Measurements from ENCODE around the gene PNMA8B.

Gene PNMA8B

DNA sequence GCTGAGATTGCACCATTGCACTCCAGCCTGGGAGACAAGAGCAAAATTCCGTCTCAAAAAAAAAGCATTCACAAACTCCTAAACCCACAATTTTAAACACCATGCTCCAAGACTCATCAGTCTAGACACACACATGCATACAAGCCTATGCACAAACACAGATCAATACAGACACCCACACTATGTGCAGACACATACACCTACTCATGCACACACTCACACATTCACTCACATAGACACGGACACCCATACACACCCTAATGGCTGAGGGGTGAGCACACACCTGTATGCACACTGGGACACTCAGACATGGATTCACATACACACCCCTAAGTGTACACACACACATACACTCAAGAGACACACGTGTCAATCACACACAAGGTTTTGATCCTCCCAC, 9.3 kb downstream of the PNMA8B start:
- H3K27me3 Mint-ChIP-seq (ENCODE audit: low read depth) = peaks cover 42% of the 10 kb centered on the region
- H3K27ac Mint-ChIP-seq = peak overlapping the region; percentile 20 to 79 (median 60)
- H3K4me1 Mint-ChIP-seq = peaks cover 60% of the 10 kb centered on the region
- no peaks in the 10 kb centered on the region for H3K9me3 Mint-ChIP-seq
- TF ChIP-seq, protein P1, sequence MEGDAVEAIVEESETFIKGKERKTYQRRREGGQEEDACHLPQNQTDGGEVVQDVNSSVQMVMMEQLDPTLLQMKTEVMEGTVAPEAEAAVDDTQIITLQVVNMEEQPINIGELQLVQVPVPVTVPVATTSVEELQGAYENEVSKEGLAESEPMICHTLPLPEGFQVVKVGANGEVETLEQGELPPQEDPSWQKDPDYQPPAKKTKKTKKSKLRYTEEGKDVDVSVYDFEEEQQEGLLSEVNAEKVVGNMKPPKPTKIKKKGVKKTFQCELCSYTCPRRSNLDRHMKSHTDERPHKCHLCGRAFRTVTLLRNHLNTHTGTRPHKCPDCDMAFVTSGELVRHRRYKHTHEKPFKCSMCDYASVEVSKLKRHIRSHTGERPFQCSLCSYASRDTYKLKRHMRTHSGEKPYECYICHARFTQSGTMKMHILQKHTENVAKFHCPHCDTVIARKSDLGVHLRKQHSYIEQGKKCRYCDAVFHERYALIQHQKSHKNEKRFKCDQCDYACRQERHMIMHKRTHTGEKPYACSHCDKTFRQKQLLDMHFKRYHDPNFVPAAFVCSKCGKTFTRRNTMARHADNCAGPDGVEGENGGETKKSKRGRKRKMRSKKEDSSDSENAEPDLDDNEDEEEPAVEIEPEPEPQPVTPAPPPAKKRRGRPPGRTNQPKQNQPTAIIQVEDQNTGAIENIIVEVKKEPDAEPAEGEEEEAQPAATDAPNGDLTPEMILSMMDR (IDR thresholded peaks at IDR 0.05; ENCODE audit: unreplicated experiment in 3 of 3) = no peak
- peaks cover 4% of the 10 kb centered on the region for H3K36me3 Mint-ChIP-seq (ENCODE audit: low read depth)
- peak overlapping the region in 2 of 3 experiments; percentile 38 to 43 for H3K4me3 Mint-ChIP-seq

DNA sequence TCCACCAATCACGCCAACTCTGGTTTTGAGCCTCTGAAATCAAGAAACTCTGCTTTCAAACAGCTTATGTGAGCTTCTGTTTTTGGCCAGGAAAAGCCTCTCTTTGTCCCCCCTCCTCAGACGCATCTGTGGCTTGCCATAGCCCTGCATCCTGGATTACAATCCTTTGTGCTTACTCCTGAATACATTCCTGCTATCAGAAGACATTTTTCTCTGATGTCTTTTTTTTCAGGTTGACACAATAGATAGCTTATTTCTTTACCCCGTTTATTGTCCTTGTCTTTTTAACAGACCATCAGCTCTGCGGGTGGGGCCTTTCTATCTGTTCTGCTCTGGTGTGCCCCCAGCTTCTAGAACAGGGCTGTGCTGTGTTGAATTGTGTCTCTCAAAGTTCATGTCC, 11.0 kb downstream of the PNMA8B start:
- Mint-ChIP-seq H3K36me3 (ENCODE audit: low read depth) (peaks cover 4% of the 10 kb centered on the region), H3K27me3 (ENCODE audit: low read depth) (peaks cover 27% of the 10 kb centered on the region), H3K9me3 (no peaks in the 10 kb centered on the region), H3K27ac (peak overlapping the region; percentile 77 to 100 (median 94)), H3K4me1 (peaks cover 70% of the 10 kb centered on the region), H3K4me3 (peak overlapping the region in 1 of 3 experiments; percentile 19)
- TF ChIP-seq, protein P1 (IDR thresholded peaks at IDR 0.05; ENCODE audit: unreplicated experiment in 3 of 3) = no peak

DNA sequence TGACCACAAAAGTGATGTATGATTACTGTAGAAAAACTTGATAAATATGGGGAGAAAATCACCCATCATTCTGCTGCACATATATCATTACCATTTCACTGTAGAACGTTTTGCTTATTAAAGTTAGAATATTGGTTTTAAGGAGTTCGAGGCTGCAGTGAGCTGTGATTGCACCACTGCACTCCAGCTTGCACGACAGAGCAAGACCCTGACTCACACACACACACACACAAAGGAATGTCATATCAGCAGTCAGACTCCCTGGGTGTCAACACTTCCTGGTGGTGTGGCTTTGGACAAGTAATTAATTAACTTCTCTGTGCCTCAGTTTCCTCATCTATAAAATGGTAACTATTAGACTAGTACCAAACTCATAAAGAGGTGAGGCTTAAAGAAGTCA, 13.0 kb downstream of the PNMA8B start:
- H3K36me3 Mint-ChIP-seq (ENCODE audit: low read depth) = peaks cover 4% of the 10 kb centered on the region
- peak overlapping the region; percentile 99 to 100 (median 100) for H3K27ac Mint-ChIP-seq
- no peaks in the 10 kb centered on the region for H3K9me3 Mint-ChIP-seq
- peaks cover 65% of the 10 kb centered on the region for H3K4me1 Mint-ChIP-seq
- TF ChIP-seq, protein P1 (IDR thresholded peaks at IDR 0.05; ENCODE audit: unreplicated experiment in 3 of 3) = no peak
- H3K4me3 Mint-ChIP-seq = peak overlapping the region in 1 of 3 experiments; percentile 49
- peaks cover 12% of the 10 kb centered on the region for H3K27me3 Mint-ChIP-seq (ENCODE audit: low read depth)

DNA sequence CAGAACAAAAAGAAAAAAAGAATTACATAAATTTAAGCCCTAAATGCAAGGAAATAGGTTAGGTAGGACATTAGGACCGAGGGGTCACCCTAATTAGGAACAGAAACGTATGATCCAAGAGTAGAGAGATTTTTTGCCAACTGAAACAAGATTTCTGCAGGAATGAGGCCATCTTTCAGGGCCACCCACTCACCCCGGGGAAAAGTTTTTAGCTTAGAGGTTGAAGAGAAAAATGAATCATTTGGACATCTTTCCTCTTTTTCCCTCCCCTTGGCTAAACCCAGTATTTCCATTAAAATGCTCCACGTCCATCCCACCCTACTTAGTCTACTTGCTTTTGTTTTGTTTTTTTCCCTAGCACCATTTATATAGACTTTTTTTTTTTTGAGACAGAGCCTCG, 13.7 kb downstream of the PNMA8B start:
- TF ChIP-seq, protein P1 (IDR thresholded peaks at IDR 0.05; ENCODE audit: unreplicated experiment in 3 of 3) = no peak
- H3K9me3 Mint-ChIP-seq = no peaks in the 10 kb centered on the region
- H3K4me1 Mint-ChIP-seq = peaks cover 59% of the 10 kb centered on the region
- H3K36me3 Mint-ChIP-seq (ENCODE audit: low read depth) = peaks cover 4% of the 10 kb centered on the region
- peak overlapping the region; percentile 27 to 83 (median 73) for H3K4me3 Mint-ChIP-seq
- H3K27me3 Mint-ChIP-seq (ENCODE audit: low read depth) = peaks cover 9% of the 10 kb centered on the region
- peak overlapping the region; percentile 99 to 100 (median 100) for H3K27ac Mint-ChIP-seq

DNA sequence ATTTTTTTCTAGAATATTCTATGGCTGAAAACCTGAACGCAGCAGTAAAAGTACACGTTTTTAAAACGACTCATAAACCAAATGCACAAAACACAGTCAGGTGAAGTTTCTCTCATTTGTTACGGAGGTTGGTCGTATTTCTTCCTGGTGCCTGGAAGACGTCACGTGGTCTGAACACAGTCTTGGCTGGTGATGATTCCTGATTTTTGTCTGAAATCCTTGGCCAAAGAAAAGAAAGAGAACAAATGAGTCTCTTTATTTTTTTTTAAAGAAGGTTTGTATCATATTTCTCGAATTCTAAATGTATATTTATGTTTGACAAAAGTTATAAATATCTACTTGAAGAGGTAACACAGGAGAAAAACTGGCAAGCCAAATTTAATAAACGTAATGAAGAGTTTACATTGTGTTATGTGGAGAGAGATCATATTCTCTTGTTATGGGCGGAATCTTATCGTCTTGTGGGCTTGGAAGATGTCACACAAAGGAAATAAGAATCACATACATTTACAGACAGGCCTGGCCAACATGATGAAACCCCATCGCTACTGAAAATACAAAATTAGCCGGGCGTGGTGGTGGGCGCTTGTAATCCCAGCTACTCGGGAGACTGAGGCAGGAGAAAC, 14.3 kb downstream of the PNMA8B start:
- no peaks in the 10 kb centered on the region for H3K9me3 Mint-ChIP-seq
- H3K36me3 Mint-ChIP-seq (ENCODE audit: low read depth) = peaks cover 4% of the 10 kb centered on the region
- TF ChIP-seq, protein P1 (IDR thresholded peaks at IDR 0.05; ENCODE audit: unreplicated experiment in 3 of 3) = no peak
- peak overlapping the region; percentile 27 to 83 (median 73) for H3K4me3 Mint-ChIP-seq
- peaks cover 52% of the 10 kb centered on the region for H3K4me1 Mint-ChIP-seq
- peaks cover 9% of the 10 kb centered on the region for H3K27me3 Mint-ChIP-seq (ENCODE audit: low read depth)
- peak overlapping the region; percentile 99 to 100 (median 100) for H3K27ac Mint-ChIP-seq

DNA sequence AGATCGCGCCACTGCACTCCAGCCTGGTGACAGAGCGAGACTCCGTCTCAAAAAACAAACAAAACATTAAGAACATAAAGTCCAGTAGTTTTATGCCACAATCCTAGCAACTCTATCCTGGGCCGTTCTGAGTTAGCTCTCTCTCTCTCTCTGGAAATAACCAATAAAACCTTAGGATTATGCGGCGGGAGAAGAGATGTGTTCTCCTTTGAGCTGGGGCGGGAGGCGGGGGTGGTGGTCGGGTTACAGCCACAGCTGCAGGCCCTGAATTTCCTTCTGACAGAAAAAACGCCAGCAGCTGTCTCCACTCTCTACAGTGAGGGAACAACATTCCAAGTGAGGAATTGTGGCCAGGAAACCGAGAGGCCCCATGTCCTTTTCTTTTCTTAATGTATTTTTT, 15.3 kb downstream of the PNMA8B start:
- peak overlapping the region; percentile 47 to 83 (median 73) for H3K4me3 Mint-ChIP-seq
- H3K36me3 Mint-ChIP-seq (ENCODE audit: low read depth) = peaks cover 4% of the 10 kb centered on the region
- H3K9me3 Mint-ChIP-seq = no peaks in the 10 kb centered on the region

More for the DNA sequence above, 15.3 kb downstream of the PNMA8B start:
- peaks cover 6% of the 10 kb centered on the region for H3K27me3 Mint-ChIP-seq (ENCODE audit: low read depth)
- peaks cover 54% of the 10 kb centered on the region for H3K4me1 Mint-ChIP-seq
- TF ChIP-seq, protein P1 (IDR thresholded peaks at IDR 0.05; ENCODE audit: unreplicated experiment in 3 of 3) = no peak
- peak overlapping the region; percentile 99 to 100 (median 100) for H3K27ac Mint-ChIP-seq
